HCT116 (cell line): ENCODE results near the gene CCDC74B. TPM values are rescaled to one million over a fixed set of nuclear protein-coding genes. Genes with fewer than 3 reads are reported as not detected.
"Not testable (repeated sequence)": the region's sequence is repeated elsewhere in the genome, so short reads cannot be mapped to it uniquely, and the experiment has no call there.

Experiments used
- ATAC-seq: fragments of 200-7000 bp; cut with Tn5 transposase; 2 replicates; pipeline ENCODE4 v1.9.1; 2020; ENCODE audit warnings: mild to moderate bottlenecking, moderate library complexity
- BruUV-seq: library from RNA; stranded (reverse); fragments of 400-500 nt; replicated peaks from 2 replicates; lab custom pipeline; 2021; lab: Mats Ljungman, UMichigan
- CTCF ChIA-PET: fragments of 300-600 bp; sonication (Branson Sonifier 250); formaldehyde crosslinking; loops from one replicate; lab custom pipeline; 2021; ENCODE audit warnings: antibody characterized with exemption; lab: Charles Lee
- POLR2A ChIA-PET: fragments of 300-600, 350-600 bp; sonication (Branson Sonifier 250); formaldehyde crosslinking; loops from one replicate; lab custom pipeline; 2021; ENCODE audit warnings: antibody characterized with exemption; lab: Charles Lee
- RAD21 ChIA-PET, 2 experiments: fragments of 300-600 bp; sonication (Branson Sonifier 250); formaldehyde crosslinking; loops; one replicate each; lab custom pipeline; 2023; ENCODE audit warnings: low total read pairs in 2 of 2; ENCODE audit not compliant: uncharacterized antibody in 2 of 2, unreplicated experiment in 2 of 2, low non-redundant PET in 1 of 2; lab: Charles Lee
- DNase-seq: peaks from one replicate; pipeline ENCODE4 v3.0.0-alpha.2; 2010; ENCODE audit warnings: low read depth, low spot score
- H2AFZ ChIP-seq: fragments of 200-600 bp; shearing (Covaris generic), sonication (generic); 2 replicates; pipeline ENCODE4 v1.6.1; 2017; ENCODE audit warnings: low read depth, mixed run types, mixed read lengths, antibody characterized with exemption, low read length; ENCODE audit not compliant: poor library complexity, severe bottlenecking
- H3K27ac ChIP-seq: 2 replicates; pipeline ENCODE4 v1.5.1; 2012; ENCODE audit warnings: low read depth, low read length
- H3K27me3 ChIP-seq: fragments of 200-600 bp; sonication (generic); 2 replicates; pipeline ENCODE4 v1.6.1; 2016; ENCODE audit warnings: mixed run types, low read length, mixed read lengths; ENCODE audit not compliant: insufficient read depth
- H3K36me3 ChIP-seq, 2 experiments: fragments of 200-500 bp in 1 of 2; fragments of 200-600 bp in 1 of 2; sonication (Bioruptor generic) in 1 of 2; sonication (generic) in 1 of 2; 2 replicates each; pipeline versions ENCODE4 v1.5.1 to v1.6.1; 2014 to 2016; ENCODE audit warnings: low read length in 2 of 2, inconsistent platforms in 1 of 2, mixed read lengths in 1 of 2, mixed run types in 1 of 2; ENCODE audit not compliant: insufficient read depth in 2 of 2, control insufficient read depth in 1 of 2
- H3K4me1 ChIP-seq, 2 experiments: fragments of 200-600 bp in 1 of 2; sonication (generic) in 1 of 2; 2 replicates each; pipeline versions ENCODE4 v1.5.1 to v1.6.1; 2012 to 2017; ENCODE audit warnings: low read length in 2 of 2, inconsistent platforms in 1 of 2, mild to moderate bottlenecking in 1 of 2, mixed read lengths in 1 of 2, mixed run types in 1 of 2, moderate library complexity in 1 of 2; ENCODE audit not compliant: insufficient read depth in 2 of 2, control insufficient read depth in 1 of 2
- H3K4me2 ChIP-seq: fragments of 200-600 bp; sonication (generic); 2 replicates; pipeline ENCODE4 v1.6.1; 2017; ENCODE audit warnings: mixed run types, low read length, mixed read lengths
- H3K4me3 ChIP-seq, 2 experiments: fragments of 200-600 bp in 1 of 2; sonication (generic) in 1 of 2; replicated peaks in 1 of 2; 2 replicates each; pipeline ENCODE4 v1.5.1; 2011 to 2016; ENCODE audit warnings: low read length in 2 of 2, control low read depth in 1 of 2, low read depth in 1 of 2, mild to moderate bottlenecking in 1 of 2, mixed read lengths in 1 of 2, mixed run types in 1 of 2
- H3K79me2 ChIP-seq: fragments of 200-600 bp; sonication (generic); 2 replicates; pipeline ENCODE4 v1.6.1; 2017; ENCODE audit warnings: mild to moderate bottlenecking, mixed run types, low read length, moderate library complexity, mixed read lengths; ENCODE audit not compliant: insufficient read depth
- H3K9ac ChIP-seq: fragments of 200-600 bp; sonication (generic); 2 replicates; pipeline ENCODE4 v1.6.1; 2016; ENCODE audit warnings: low read length, mixed read lengths
- H3K9me2 ChIP-seq: fragments of 200-600 bp; sonication (generic), shearing (Covaris generic); 2 replicates; pipeline ENCODE4 v1.6.1; 2017; ENCODE audit warnings: mixed run types, mild to moderate bottlenecking, moderate library complexity; ENCODE audit not compliant: insufficient read depth
- H3K9me3 ChIP-seq, 2 experiments: fragments of 200-500 bp in 1 of 2; fragments of 200-600 bp in 1 of 2; sonication (Bioruptor generic) in 1 of 2; sonication (generic) in 1 of 2; 2 replicates each; pipeline ENCODE4 v1.6.1; 2014 to 2017; ENCODE audit warnings: low read length in 2 of 2, mixed read lengths in 2 of 2, inconsistent platforms in 1 of 2, low read depth in 1 of 2, mild to moderate bottlenecking in 1 of 2, mixed run types in 1 of 2, moderate library complexity in 1 of 2; ENCODE audit not compliant: control insufficient read depth in 1 of 2, insufficient read depth in 1 of 2
- H4K20me1 ChIP-seq: fragments of 200-600 bp; sonication (generic), shearing (Covaris generic); 2 replicates; pipeline ENCODE4 v1.6.1; 2017; ENCODE audit warnings: mixed run types, mild to moderate bottlenecking, moderate library complexity; ENCODE audit not compliant: insufficient read depth
- CBX3 ChIP-seq: IDR thresholded peaks from 2 replicates; pipeline ENCODE4 v1.6.1; 2012; ENCODE audit warnings: low read depth
- CEBPB ChIP-seq: IDR thresholded peaks from 2 replicates; pipeline ENCODE4 v1.6.1; 2012; ENCODE audit warnings: low read depth
- EGR1 ChIP-seq: IDR thresholded peaks from 2 replicates; pipeline ENCODE4 v1.6.1; 2012; ENCODE audit warnings: low read depth
- EZH2 ChIP-seq: fragments of 200-600 bp; sonication (generic); IDR thresholded peaks from 2 replicates; pipeline ENCODE4 v1.6.1; 2017; ENCODE audit warnings: antibody characterized with exemption, mixed run types
- JUND ChIP-seq: IDR thresholded peaks from 2 replicates; pipeline ENCODE4 v1.6.1; 2012
- MAX ChIP-seq: IDR thresholded peaks from 2 replicates; pipeline ENCODE4 v1.6.1; 2012
- POLR2A ChIP-seq: IDR thresholded peaks from 2 replicates; pipeline ENCODE4 v1.7.0; 2011; ENCODE audit warnings: borderline replicate concordance; ENCODE audit not compliant: insufficient read depth, insufficient read length; ENCODE audit errors: extremely low read depth
- POLR2AphosphoS5 ChIP-seq: IDR thresholded peaks from 2 replicates; pipeline ENCODE4 v1.6.1; 2011; ENCODE audit warnings: mild to moderate bottlenecking, low read depth, low read length, moderate library complexity
- RAD21 ChIP-seq: IDR thresholded peaks from 2 replicates; pipeline ENCODE4 v1.6.1; 2012; ENCODE audit warnings: low read depth, mild to moderate bottlenecking
- SIN3A ChIP-seq: IDR thresholded peaks from 2 replicates; pipeline ENCODE4 v1.6.1; 2012; ENCODE audit warnings: low read depth
- SP1 ChIP-seq: IDR thresholded peaks from 2 replicates; pipeline ENCODE4 v1.6.1; 2012; ENCODE audit warnings: low read depth
- TCF7L2 ChIP-seq: IDR thresholded peaks from 2 replicates; pipeline ENCODE4 v1.7.0; 2011; ENCODE audit warnings: borderline replicate concordance, inconsistent platforms; ENCODE audit not compliant: insufficient read depth, insufficient read length; ENCODE audit errors: extremely low read depth
- YY1 ChIP-seq: IDR thresholded peaks from 2 replicates; pipeline ENCODE4 v1.6.1; 2011; ENCODE audit warnings: low read length, low read depth, moderate library complexity, mild to moderate bottlenecking; ENCODE audit not compliant: insufficient replicate concordance; ENCODE audit errors: extremely low read depth
- ZFX ChIP-seq: fragments of 450-650 bp; IDR thresholded peaks from 2 replicates; pipeline ENCODE4 v1.6.1; 2017
- ZNF274 ChIP-seq: fragments of 200-500 bp; sonication (Bioruptor generic); IDR thresholded peaks from 2 replicates; pipeline ENCODE4 v1.6.1; 2014; ENCODE audit warnings: mild to moderate bottlenecking, low read depth, low read length, inconsistent platforms
- intact Hi-C: fragments of 100-400 bp; cut with micrococcal nuclease; formaldehyde crosslinking; loops from 2 replicates; pipeline ENCODE4 v1.10.0; 2022
- total RNA-seq: library from RNA; stranded (reverse); gene quantifications from one replicate; pipeline ENCODE4 v1.2.1, GENCODE V29; 2021; ENCODE audit not compliant: unreplicated experiment
- TF ChIP-seq, protein P1 (sequence below): IDR thresholded peaks from 2 replicates; pipeline ENCODE4 v1.6.1; 2012
- TF ChIP-seq, protein P2 (sequence below): IDR thresholded peaks from 2 replicates; pipeline ENCODE4 v1.6.1; 2011; ENCODE audit warnings: mild to moderate bottlenecking, low read length, moderate library complexity; ENCODE audit not compliant: insufficient replicate concordance; ENCODE audit errors: extremely low read depth
- TF ChIP-seq, protein P3 (sequence below): IDR thresholded peaks from 2 replicates; pipeline ENCODE4 v1.6.1; 2012; ENCODE audit warnings: low read depth

Gene CCDC74B
- total RNA-seq, 1 experiment from 2014 or later = 3.2 TPM

- Histone ChIP-seq H3K36me3 (peaks cover 22 to 34% of the 10 kb centered on the region in 2 experiments; a peak in 2 of 4 replicates), H3K4me2 (no peak overlapping the region), H3K4me3 (no peak overlapping the region), H3K27me3 (no peaks in the 10 kb centered on the region), H3K9me3 (no peaks in the 10 kb centered on the region), H3K79me2 (peaks cover 19% of the 10 kb centered on the region; the same call in 1 of the 2 replicates), H4K20me1 (no peaks in the 10 kb centered on the region), H3K9me2 (no peaks in the 10 kb centered on the region), H3K27ac (no peak overlapping the region), H3K4me1 (no peaks in the 10 kb centered on the region), H2AFZ (no peak overlapping the region), H3K9ac (no peak overlapping the region)
- intact Hi-C loops = no loop called here
- no peak for DNase-seq
- POLR2A ChIA-PET = no interaction called here
- CTCF ChIA-PET = no interaction called here
- TF ChIP-seq, protein P1, sequence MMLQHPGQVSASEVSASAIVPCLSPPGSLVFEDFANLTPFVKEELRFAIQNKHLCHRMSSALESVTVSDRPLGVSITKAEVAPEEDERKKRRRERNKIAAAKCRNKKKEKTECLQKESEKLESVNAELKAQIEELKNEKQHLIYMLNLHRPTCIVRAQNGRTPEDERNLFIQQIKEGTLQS = no peak
- TF ChIP-seq TCF7L2 (no peak), ZNF274 (no peak), SIN3A (no peak), RAD21 (no peak), CBX3 (no peak), CEBPB (no peak), MAX (no peak), EZH2 (no peak), POLR2AphosphoS5 (no peak), JUND (no peak), EGR1 (no peak), YY1 (no peak), SP1 (no peak), POLR2A (no peak), ZFX (no peak)
- TF ChIP-seq, protein P2, sequence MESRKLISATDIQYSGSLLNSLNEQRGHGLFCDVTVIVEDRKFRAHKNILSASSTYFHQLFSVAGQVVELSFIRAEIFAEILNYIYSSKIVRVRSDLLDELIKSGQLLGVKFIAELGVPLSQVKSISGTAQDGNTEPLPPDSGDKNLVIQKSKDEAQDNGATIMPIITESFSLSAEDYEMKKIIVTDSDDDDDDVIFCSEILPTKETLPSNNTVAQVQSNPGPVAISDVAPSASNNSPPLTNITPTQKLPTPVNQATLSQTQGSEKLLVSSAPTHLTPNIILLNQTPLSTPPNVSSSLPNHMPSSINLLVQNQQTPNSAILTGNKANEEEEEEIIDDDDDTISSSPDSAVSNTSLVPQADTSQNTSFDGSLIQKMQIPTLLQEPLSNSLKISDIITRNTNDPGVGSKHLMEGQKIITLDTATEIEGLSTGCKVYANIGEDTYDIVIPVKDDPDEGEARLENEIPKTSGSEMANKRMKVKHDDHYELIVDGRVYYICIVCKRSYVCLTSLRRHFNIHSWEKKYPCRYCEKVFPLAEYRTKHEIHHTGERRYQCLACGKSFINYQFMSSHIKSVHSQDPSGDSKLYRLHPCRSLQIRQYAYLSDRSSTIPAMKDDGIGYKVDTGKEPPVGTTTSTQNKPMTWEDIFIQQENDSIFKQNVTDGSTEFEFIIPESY = no peak
- TF ChIP-seq, protein P3, sequence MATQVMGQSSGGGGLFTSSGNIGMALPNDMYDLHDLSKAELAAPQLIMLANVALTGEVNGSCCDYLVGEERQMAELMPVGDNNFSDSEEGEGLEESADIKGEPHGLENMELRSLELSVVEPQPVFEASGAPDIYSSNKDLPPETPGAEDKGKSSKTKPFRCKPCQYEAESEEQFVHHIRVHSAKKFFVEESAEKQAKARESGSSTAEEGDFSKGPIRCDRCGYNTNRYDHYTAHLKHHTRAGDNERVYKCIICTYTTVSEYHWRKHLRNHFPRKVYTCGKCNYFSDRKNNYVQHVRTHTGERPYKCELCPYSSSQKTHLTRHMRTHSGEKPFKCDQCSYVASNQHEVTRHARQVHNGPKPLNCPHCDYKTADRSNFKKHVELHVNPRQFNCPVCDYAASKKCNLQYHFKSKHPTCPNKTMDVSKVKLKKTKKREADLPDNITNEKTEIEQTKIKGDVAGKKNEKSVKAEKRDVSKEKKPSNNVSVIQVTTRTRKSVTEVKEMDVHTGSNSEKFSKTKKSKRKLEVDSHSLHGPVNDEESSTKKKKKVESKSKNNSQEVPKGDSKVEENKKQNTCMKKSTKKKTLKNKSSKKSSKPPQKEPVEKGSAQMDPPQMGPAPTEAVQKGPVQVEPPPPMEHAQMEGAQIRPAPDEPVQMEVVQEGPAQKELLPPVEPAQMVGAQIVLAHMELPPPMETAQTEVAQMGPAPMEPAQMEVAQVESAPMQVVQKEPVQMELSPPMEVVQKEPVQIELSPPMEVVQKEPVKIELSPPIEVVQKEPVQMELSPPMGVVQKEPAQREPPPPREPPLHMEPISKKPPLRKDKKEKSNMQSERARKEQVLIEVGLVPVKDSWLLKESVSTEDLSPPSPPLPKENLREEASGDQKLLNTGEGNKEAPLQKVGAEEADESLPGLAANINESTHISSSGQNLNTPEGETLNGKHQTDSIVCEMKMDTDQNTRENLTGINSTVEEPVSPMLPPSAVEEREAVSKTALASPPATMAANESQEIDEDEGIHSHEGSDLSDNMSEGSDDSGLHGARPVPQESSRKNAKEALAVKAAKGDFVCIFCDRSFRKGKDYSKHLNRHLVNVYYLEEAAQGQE = no peak
- no peak for ATAC-seq
- RAD21 ChIA-PET = no interaction called here
- no TSS peak for BruUV-seq
These were observed 25.0 kb upstream of the CCDC74B start for GRCh38 chr2:130169896-130170295.

- DNase-seq, BruUV-seq, H3K4me2 ChIP-seq, H2AFZ ChIP-seq, H3K27ac ChIP-seq, intact Hi-C loops, H3K4me1 ChIP-seq, CTCF ChIA-PET, H3K4me3 ChIP-seq, H3K9me3 ChIP-seq, H3K27me3 ChIP-seq, H4K20me1 ChIP-seq, H3K9ac ChIP-seq, ATAC-seq, H3K9me2 ChIP-seq, POLR2A ChIA-PET, RAD21 ChIA-PET: not testable (repeated sequence)
- Histone ChIP-seq H3K36me3 (peaks cover 22 to 30% of the 10 kb centered on the region in 2 experiments; a peak in 2 of 4 replicates), H3K79me2 (peaks cover 13% of the 10 kb centered on the region; the same call in 1 of the 2 replicates)
These were observed 24.3 kb upstream of the CCDC74B start for GRCh38 chr2:130169163-130169562.
